Esophagus (tissue), 2 donors: ENCODE measurements around the gene CCDC60. TPM values are rescaled to one million over a fixed set of nuclear protein-coding genes. Genes with fewer than 3 reads are reported as not detected.

Experiments
- H3K27ac ChIP-seq, 2 donors: one replicate each; pipeline ENCODE4 v1.5.1; 2013; ENCODE audit warnings: low read depth in 2 of 2, mild to moderate bottlenecking in 2 of 2, inconsistent platforms in 1 of 2, low read length in 1 of 2, moderate library complexity in 1 of 2
- H3K27me3 ChIP-seq, 2 donors: one replicate each; pipeline ENCODE4 v1.6.1; 2013; ENCODE audit warnings: low read length in 2 of 2, control low read depth in 1 of 2, mild to moderate bottlenecking in 1 of 2; ENCODE audit not compliant: insufficient read depth in 2 of 2, control insufficient read depth in 1 of 2
- H3K36me3 ChIP-seq, 2 donors: one replicate each; pipeline ENCODE4 v1.6.1; 2013; ENCODE audit warnings: low read length in 1 of 2; ENCODE audit not compliant: control insufficient read depth in 2 of 2, insufficient read depth in 2 of 2
- H3K4me1 ChIP-seq, 2 donors: one replicate each; pipeline ENCODE4 v1.6.1; 2013; ENCODE audit warnings: low read length in 1 of 2; ENCODE audit not compliant: control insufficient read depth in 2 of 2, insufficient read depth in 2 of 2
- H3K4me3 ChIP-seq, 2 donors: one replicate each; pipeline ENCODE4 v1.5.1; 2013; ENCODE audit warnings: low read length in 2 of 2, mild to moderate bottlenecking in 2 of 2, low read depth in 1 of 2, moderate library complexity in 1 of 2
- H3K9me3 ChIP-seq, 2 donors: one replicate each; pipeline ENCODE4 v1.6.1; 2013; ENCODE audit warnings: mild to moderate bottlenecking in 2 of 2, low read depth in 1 of 2, low read length in 1 of 2, moderate library complexity in 1 of 2; ENCODE audit not compliant: control insufficient read depth in 2 of 2, insufficient read depth in 1 of 2
- WGBS, 2 donors: extraction: QIAGEN DNeasy Blood & Tissue Kit; methylation state at CpG; one replicate each; pipeline ENCODE4 v1.1.7; 2013; 5-methylcytosine and 5-hydroxymethylcytosine counted together
- polyA plus RNA-seq, 2 donors: library from polyadenylated mRNA; stranded (reverse); fragments of 200-250 nt; gene quantifications; one replicate each; pipeline ENCODE4 v1.2.3, GENCODE V29; 2013
- donor health status: healthy with polysubstance abuse.
- donor health status: Bipolar disorder and iron deficiency.

CCDC60 gene
- polyA plus RNA-seq, 2 donors = 0.53 to 1.4 TPM

DNA sequence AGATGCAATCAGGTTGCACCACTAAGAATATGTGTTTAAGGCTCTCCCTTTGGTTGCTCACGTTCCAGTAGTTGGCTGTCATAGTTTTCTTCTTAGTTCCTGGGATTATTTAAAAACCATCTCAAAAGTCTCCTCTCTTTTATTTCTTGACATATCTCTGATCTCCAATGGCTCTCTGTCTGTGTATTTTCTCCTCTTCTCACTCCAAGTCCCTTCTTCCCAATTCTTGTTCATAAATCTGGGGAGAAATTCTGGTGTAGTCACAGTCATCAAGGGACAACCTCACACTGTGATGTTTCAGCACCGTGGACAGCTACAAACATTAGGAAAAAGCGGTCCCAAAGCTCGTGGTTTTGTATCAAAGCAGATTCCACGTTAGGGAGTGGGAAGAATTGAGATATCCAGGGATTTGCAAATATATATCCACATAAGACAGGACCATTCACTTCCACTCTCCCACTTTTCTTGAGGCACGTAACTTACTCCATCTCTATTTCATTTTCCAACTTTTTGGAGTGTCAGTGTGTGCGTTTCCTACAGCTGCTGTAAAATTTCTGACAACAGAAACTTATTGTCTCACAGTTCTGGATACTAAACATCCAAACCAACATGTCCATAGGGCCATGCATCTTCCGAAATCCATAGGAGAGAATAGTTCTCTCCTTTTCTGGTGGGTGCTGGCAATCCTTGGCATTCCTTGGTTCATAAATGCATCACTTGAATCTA, 178.4 kb downstream of the CCDC60 start:
- H3K27me3 ChIP-seq = no peaks in the 10 kb centered on the region
- H3K27ac ChIP-seq = no peak overlapping the region
- H3K9me3 ChIP-seq = no peaks in the 10 kb centered on the region
- H3K4me3 ChIP-seq = no peak overlapping the region
- no peaks in the 10 kb centered on the region for H3K36me3 ChIP-seq
- H3K4me1 ChIP-seq = no peaks in the 10 kb centered on the region
- 43 to 44% methylated on average over 8 of the region's 8 CpGs for WGBS, 2 donors

DNA sequence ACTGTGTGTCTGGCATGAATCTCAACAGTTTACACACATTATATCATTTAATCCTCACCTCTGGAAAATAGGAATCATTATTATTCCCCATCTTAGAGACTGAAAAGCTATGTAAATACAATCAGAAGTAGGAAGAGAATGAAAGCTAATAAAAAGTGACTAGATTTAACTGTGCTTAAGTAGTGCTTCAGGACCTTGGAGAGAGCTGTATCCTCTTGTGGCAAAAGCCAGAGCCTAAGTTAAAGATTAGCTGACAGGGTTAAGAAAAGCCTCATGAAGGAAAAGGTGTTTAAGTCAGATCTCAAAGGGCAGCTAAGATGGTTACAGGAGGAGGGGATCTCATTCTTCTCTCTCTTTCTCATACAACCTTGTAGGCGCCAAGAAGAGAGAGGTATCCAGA, 193.7 kb downstream of the CCDC60 start:
- H3K9me3 ChIP-seq = no peaks in the 10 kb centered on the region
- no peak overlapping the region for H3K4me3 ChIP-seq
- H3K27me3 ChIP-seq = no peaks in the 10 kb centered on the region
- 18 to 75% methylated on average over 1 of the region's 1 CpG for WGBS, 2 donors
- no peaks in the 10 kb centered on the region for H3K4me1 ChIP-seq
- H3K36me3 ChIP-seq = no peaks in the 10 kb centered on the region
- H3K27ac ChIP-seq = no peak overlapping the region

DNA sequence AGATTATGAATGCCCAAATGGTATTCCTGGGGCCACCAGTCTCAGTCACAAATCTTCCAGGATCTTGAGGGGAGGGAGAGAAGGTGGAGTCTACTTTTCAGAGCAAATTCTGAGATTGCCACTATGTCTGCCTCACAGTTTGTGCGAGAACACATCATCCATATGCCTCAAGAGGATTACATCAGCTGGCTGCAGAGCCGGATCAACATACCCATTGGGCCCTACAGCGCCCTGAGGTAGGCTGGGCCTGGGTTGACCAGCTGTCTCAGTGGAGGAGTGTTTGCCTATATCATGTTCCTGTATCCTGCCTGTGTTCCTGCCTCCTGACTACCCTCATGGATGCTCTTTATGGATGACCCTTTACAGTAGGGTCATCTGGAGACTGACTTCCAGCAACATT, 205.9 kb downstream of the CCDC60 start:
- Histone ChIP-seq H3K27ac (no peak overlapping the region), H3K36me3 (no peaks in the 10 kb centered on the region), H3K4me3 (no peak overlapping the region), H3K9me3 (no peaks in the 10 kb centered on the region), H3K27me3 (no peaks in the 10 kb centered on the region), H3K4me1 (no peaks in the 10 kb centered on the region)
- WGBS, 2 donors = 86 to 87% methylated on average over 3 of the region's 3 CpGs

DNA sequence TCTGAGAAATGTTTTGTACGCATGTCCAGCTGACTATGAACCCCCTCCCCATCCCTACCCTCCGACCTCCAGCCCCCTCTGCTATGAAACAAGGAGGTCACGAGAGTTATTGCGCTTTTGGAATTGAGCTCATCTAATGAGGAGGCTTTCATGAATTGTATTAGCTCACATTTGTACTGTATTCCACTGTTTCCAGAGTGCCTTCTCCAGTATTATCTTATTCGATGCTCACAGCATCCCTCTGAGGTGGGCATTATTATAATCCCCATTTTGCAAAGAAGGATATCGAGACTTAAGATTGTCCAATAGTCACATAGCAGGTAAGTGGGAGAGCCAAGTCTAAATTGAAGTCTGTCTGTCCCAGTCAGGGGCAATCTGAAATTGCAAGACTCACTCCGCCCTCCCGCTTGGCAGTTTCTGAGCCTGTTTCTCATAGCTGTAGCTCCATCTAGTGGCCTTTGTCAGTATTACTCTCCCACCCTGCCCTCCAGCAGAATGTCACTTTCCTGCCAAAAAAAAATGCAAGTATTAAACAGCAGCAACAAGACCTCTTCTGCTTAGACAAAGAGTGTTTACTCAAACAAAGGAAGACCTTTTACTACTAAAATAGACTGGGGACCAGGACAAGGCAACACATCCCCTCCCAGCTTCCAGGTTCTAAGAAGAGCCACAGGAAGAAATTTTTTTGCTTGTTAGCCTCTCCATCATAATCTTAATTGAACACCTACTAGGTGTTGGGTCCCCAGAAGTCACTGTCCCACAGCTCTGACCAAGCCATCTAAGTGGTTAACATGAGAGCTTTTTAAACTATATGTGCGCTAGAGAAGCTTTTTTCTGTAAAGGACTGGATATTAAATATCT, 210.5 kb downstream of the CCDC60 start:
- no peaks in the 10 kb centered on the region for H3K27me3 ChIP-seq
- no peak overlapping the region for H3K27ac ChIP-seq
- no peaks in the 10 kb centered on the region for H3K36me3 ChIP-seq
- H3K4me1 ChIP-seq = no peaks in the 10 kb centered on the region
- H3K9me3 ChIP-seq = no peaks in the 10 kb centered on the region
- 44 to 45% methylated on average over 9 of the region's 9 CpGs for WGBS, 2 donors
- no peak overlapping the region for H3K4me3 ChIP-seq

DNA sequence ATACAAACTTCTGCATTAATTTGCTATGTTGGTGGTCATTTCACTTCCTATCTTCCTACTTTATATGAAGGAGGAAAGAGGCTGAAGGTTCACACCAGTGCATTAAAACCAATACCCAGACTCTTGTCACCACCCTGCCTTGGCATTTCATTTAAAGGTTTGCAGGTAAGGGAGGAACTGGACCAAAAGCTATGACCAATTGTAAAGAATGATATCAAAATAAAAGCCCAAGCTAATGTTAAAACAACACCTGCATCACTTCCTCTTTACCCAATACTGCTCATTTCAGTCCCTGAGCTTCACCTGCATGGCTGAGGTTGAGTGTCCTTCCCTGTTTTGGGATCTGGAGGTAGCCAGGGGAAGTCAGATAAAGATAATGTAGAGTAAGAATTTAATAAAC, 211.8 kb downstream of the CCDC60 start:
- Histone ChIP-seq H3K9me3 (no peaks in the 10 kb centered on the region), H3K4me1 (no peaks in the 10 kb centered on the region), H3K27me3 (no peaks in the 10 kb centered on the region), H3K36me3 (no peaks in the 10 kb centered on the region), H3K27ac (no peak overlapping the region), H3K4me3 (no peak overlapping the region)

DNA sequence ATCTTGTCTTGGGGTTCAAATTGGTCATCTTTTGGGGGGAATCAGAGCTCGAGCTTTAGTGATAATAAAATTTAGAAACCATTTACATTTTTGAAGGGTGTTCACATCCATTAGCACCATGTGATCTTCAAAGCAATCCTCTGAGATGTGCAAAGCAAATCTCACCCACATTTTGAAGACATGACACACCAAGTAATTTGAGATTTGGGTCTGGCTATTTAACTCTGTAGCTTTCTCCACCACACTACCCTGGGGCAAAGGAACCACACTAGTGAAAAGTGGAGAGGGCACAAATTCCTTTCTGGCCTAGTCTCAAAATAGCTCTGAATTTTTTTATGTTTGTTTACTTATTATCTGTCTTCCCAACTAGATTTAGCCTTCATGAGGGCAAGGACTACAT, 212.5 kb downstream of the CCDC60 start:
- 16 to 22% methylated on average over 1 of the region's 1 CpG for WGBS, 2 donors
- H3K4me1 ChIP-seq = no peaks in the 10 kb centered on the region
- H3K36me3 ChIP-seq = no peaks in the 10 kb centered on the region
- H3K4me3 ChIP-seq = no peak overlapping the region
- H3K9me3 ChIP-seq = no peaks in the 10 kb centered on the region
- H3K27me3 ChIP-seq = no peaks in the 10 kb centered on the region
- no peak overlapping the region for H3K27ac ChIP-seq

DNA sequence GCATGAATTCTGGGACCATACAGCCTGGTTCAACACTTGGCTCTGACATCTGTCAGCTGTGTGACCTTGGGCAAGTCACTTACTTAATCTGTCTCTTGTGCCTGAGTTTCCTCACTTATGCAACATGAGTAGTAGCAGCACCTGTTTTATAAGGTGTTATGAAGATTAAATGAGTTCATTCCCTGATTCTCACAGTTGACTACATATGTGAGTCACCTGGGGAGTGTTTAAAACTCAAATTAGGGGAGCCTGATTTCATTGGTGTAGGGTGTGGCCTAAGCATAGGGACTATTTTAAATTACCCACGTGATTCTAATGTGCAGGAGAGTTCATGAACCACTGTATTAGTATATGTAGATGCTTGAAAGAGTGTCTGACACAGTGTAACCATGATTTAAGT, 222.3 kb downstream of the CCDC60 start:
- WGBS, 2 donors = 17 to 38% methylated on average over 1 of the region's 1 CpG
- H3K4me3 ChIP-seq = no peak overlapping the region
- no peak overlapping the region for H3K27ac ChIP-seq
- H3K27me3 ChIP-seq = no peaks in the 10 kb centered on the region
- H3K9me3 ChIP-seq = peaks cover 0 to 2% of the 10 kb centered on the region in 2 donors
- no peaks in the 10 kb centered on the region for H3K36me3 ChIP-seq
- H3K4me1 ChIP-seq = no peaks in the 10 kb centered on the region

DNA sequence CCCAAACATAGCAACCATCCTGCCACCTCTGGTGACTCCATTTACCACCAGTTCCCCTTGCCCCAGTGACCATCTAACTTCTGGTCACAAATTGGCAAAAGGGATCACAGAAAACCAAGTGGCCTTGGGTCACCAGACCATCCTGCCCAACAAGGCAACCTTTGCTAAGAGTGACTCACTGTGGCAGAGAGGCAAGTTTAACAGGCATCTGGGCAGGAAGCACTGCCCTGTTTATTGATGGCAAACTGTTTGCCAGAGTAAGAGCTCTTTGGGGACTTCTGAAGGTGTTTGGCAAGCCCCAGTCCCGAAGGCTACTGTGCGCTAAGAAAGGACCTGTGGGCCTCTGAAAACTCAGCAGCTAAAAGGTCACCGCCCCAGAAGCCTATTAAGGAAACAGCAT, 230.9 kb downstream of the CCDC60 start:
- 82 to 87% methylated on average over 3 of the region's 3 CpGs for WGBS, 2 donors
- H3K36me3 ChIP-seq = no peaks in the 10 kb centered on the region
- no peaks in the 10 kb centered on the region for H3K27me3 ChIP-seq
- peak overlapping the region in 1 of 2 donors; percentile 30 for H3K27ac ChIP-seq
- no peaks in the 10 kb centered on the region for H3K4me1 ChIP-seq
- H3K9me3 ChIP-seq = no peaks in the 10 kb centered on the region
- no peak overlapping the region for H3K4me3 ChIP-seq

DNA sequence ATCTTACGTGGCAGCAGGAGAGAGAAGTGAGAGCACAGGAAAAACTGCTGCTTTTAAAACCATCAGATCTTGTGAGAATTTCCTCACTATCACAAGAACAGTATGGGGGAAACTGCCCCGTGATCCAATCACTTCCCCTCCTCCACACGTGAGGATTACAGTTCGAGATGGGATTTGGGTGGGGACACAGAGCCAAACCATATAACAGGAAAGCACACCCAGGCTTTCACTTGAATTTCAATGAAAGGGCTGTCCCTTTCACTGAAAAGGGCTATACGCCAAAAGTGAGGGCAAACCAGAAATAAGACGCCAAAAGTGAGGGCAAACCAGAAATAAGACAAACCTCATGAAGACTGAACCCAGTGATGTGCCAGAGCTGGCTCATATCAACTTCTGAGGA, 236.2 kb downstream of the CCDC60 start:
- H3K9me3 ChIP-seq = no peaks in the 10 kb centered on the region
- 63 to 65% methylated on average over 6 of the region's 6 CpGs for WGBS, 2 donors
- H3K4me1 ChIP-seq = no peaks in the 10 kb centered on the region

More for the DNA sequence above, 236.2 kb downstream of the CCDC60 start:
- Histone ChIP-seq H3K36me3 (no peaks in the 10 kb centered on the region), H3K27me3 (peaks cover 0 to 2% of the 10 kb centered on the region in 2 donors), H3K4me3 (no peak overlapping the region), H3K27ac (no peak overlapping the region)
